HCT116 (cell line): Measurements from ENCODE around the gene CDK2. TPM values are rescaled to one million over a fixed set of nuclear protein-coding genes. Genes with fewer than 3 reads are reported as not detected.

ENCODE experiments used
- ATAC-seq: fragments of 200-7000 bp; cut with Tn5 transposase; 2 replicates; pipeline ENCODE4 v1.9.1; 2020; ENCODE audit warnings: mild to moderate bottlenecking, moderate library complexity
- BruUV-seq: library from RNA; stranded (reverse); fragments of 400-500 nt; replicated peaks from 2 replicates; lab custom pipeline; 2021; lab: Mats Ljungman, UMichigan
- CTCF ChIA-PET: fragments of 300-600 bp; sonication (Branson Sonifier 250); formaldehyde crosslinking; loops from one replicate; lab custom pipeline; 2021; ENCODE audit warnings: antibody characterized with exemption; lab: Charles Lee
- POLR2A ChIA-PET: fragments of 300-600, 350-600 bp; sonication (Branson Sonifier 250); formaldehyde crosslinking; loops from one replicate; lab custom pipeline; 2021; ENCODE audit warnings: antibody characterized with exemption; lab: Charles Lee
- RAD21 ChIA-PET, 2 experiments: fragments of 300-600 bp; sonication (Branson Sonifier 250); formaldehyde crosslinking; loops; one replicate each; lab custom pipeline; 2023; ENCODE audit warnings: low total read pairs in 2 of 2; ENCODE audit not compliant: uncharacterized antibody in 2 of 2, unreplicated experiment in 2 of 2, low non-redundant PET in 1 of 2; lab: Charles Lee
- DNase-seq: peaks from one replicate; pipeline ENCODE4 v3.0.0-alpha.2; 2010; ENCODE audit warnings: low read depth, low spot score
- H2AFZ ChIP-seq: fragments of 200-600 bp; shearing (Covaris generic), sonication (generic); 2 replicates; pipeline ENCODE4 v1.6.1; 2017; ENCODE audit warnings: low read depth, mixed run types, mixed read lengths, antibody characterized with exemption, low read length; ENCODE audit not compliant: poor library complexity, severe bottlenecking
- H3K27ac ChIP-seq: 2 replicates; pipeline ENCODE4 v1.5.1; 2012; ENCODE audit warnings: low read depth, low read length
- H3K27me3 ChIP-seq: fragments of 200-600 bp; sonication (generic); 2 replicates; pipeline ENCODE4 v1.6.1; 2016; ENCODE audit warnings: mixed run types, low read length, mixed read lengths; ENCODE audit not compliant: insufficient read depth
- H3K36me3 ChIP-seq, 2 experiments: fragments of 200-500 bp in 1 of 2; fragments of 200-600 bp in 1 of 2; sonication (Bioruptor generic) in 1 of 2; sonication (generic) in 1 of 2; 2 replicates each; pipeline versions ENCODE4 v1.5.1 to v1.6.1; 2014 to 2016; ENCODE audit warnings: low read length in 2 of 2, inconsistent platforms in 1 of 2, mixed read lengths in 1 of 2, mixed run types in 1 of 2; ENCODE audit not compliant: insufficient read depth in 2 of 2, control insufficient read depth in 1 of 2
- H3K4me1 ChIP-seq, 2 experiments: fragments of 200-600 bp in 1 of 2; sonication (generic) in 1 of 2; 2 replicates each; pipeline versions ENCODE4 v1.5.1 to v1.6.1; 2012 to 2017; ENCODE audit warnings: low read length in 2 of 2, inconsistent platforms in 1 of 2, mild to moderate bottlenecking in 1 of 2, mixed read lengths in 1 of 2, mixed run types in 1 of 2, moderate library complexity in 1 of 2; ENCODE audit not compliant: insufficient read depth in 2 of 2, control insufficient read depth in 1 of 2
- H3K4me2 ChIP-seq: fragments of 200-600 bp; sonication (generic); 2 replicates; pipeline ENCODE4 v1.6.1; 2017; ENCODE audit warnings: mixed run types, low read length, mixed read lengths
- H3K4me3 ChIP-seq, 2 experiments: fragments of 200-600 bp in 1 of 2; sonication (generic) in 1 of 2; replicated peaks in 1 of 2; 2 replicates each; pipeline ENCODE4 v1.5.1; 2011 to 2016; ENCODE audit warnings: low read length in 2 of 2, control low read depth in 1 of 2, low read depth in 1 of 2, mild to moderate bottlenecking in 1 of 2, mixed read lengths in 1 of 2, mixed run types in 1 of 2
- H3K79me2 ChIP-seq: fragments of 200-600 bp; sonication (generic); 2 replicates; pipeline ENCODE4 v1.6.1; 2017; ENCODE audit warnings: mild to moderate bottlenecking, mixed run types, low read length, moderate library complexity, mixed read lengths; ENCODE audit not compliant: insufficient read depth
- H3K9ac ChIP-seq: fragments of 200-600 bp; sonication (generic); 2 replicates; pipeline ENCODE4 v1.6.1; 2016; ENCODE audit warnings: low read length, mixed read lengths
- H3K9me2 ChIP-seq: fragments of 200-600 bp; sonication (generic), shearing (Covaris generic); 2 replicates; pipeline ENCODE4 v1.6.1; 2017; ENCODE audit warnings: mixed run types, mild to moderate bottlenecking, moderate library complexity; ENCODE audit not compliant: insufficient read depth
- H3K9me3 ChIP-seq, 2 experiments: fragments of 200-500 bp in 1 of 2; fragments of 200-600 bp in 1 of 2; sonication (Bioruptor generic) in 1 of 2; sonication (generic) in 1 of 2; 2 replicates each; pipeline ENCODE4 v1.6.1; 2014 to 2017; ENCODE audit warnings: low read length in 2 of 2, mixed read lengths in 2 of 2, inconsistent platforms in 1 of 2, low read depth in 1 of 2, mild to moderate bottlenecking in 1 of 2, mixed run types in 1 of 2, moderate library complexity in 1 of 2; ENCODE audit not compliant: control insufficient read depth in 1 of 2, insufficient read depth in 1 of 2
- H4K20me1 ChIP-seq: fragments of 200-600 bp; sonication (generic), shearing (Covaris generic); 2 replicates; pipeline ENCODE4 v1.6.1; 2017; ENCODE audit warnings: mixed run types, mild to moderate bottlenecking, moderate library complexity; ENCODE audit not compliant: insufficient read depth
- ATF3 ChIP-seq: IDR thresholded peaks from 2 replicates; pipeline ENCODE4 v1.6.1; 2012
- CBX3 ChIP-seq: IDR thresholded peaks from 2 replicates; pipeline ENCODE4 v1.6.1; 2012; ENCODE audit warnings: low read depth
- CEBPB ChIP-seq: IDR thresholded peaks from 2 replicates; pipeline ENCODE4 v1.6.1; 2012; ENCODE audit warnings: low read depth
- CTCF ChIP-seq, 3 experiments: fragments of 200-600 bp in 1 of 3; sonication (generic) in 1 of 3; IDR thresholded peaks in 2 of 3; conservative IDR thresholded peaks in 1 of 3; 2 replicates each; pipeline ENCODE4 v1.5.1; 2012 to 2017; ENCODE audit warnings: low read depth in 2 of 3, low read length in 2 of 3, antibody characterized with exemption in 1 of 3, borderline replicate concordance in 1 of 3, control low read depth in 1 of 3, mild to moderate bottlenecking in 1 of 3, mixed read lengths in 1 of 3, mixed run types in 1 of 3, moderate library complexity in 1 of 3; ENCODE audit not compliant: insufficient read depth in 1 of 3
- EGR1 ChIP-seq: IDR thresholded peaks from 2 replicates; pipeline ENCODE4 v1.6.1; 2012; ENCODE audit warnings: low read depth
- ELF1 ChIP-seq: IDR thresholded peaks from 2 replicates; pipeline ENCODE4 v1.6.1; 2012; ENCODE audit warnings: low read depth, borderline replicate concordance
- EZH2 ChIP-seq: fragments of 200-600 bp; sonication (generic); IDR thresholded peaks from 2 replicates; pipeline ENCODE4 v1.6.1; 2017; ENCODE audit warnings: antibody characterized with exemption, mixed run types
- EZH2phosphoT487 ChIP-seq: fragments of 200-600 bp; IDR thresholded peaks from 2 replicates; pipeline ENCODE4 v1.6.1; 2018; ENCODE audit warnings: antibody characterized with exemption, borderline replicate concordance
- FOSL1 ChIP-seq: IDR thresholded peaks from 2 replicates; pipeline ENCODE4 v1.6.1; 2012; ENCODE audit warnings: low read depth
- JUND ChIP-seq: IDR thresholded peaks from 2 replicates; pipeline ENCODE4 v1.6.1; 2012
- MAX ChIP-seq: IDR thresholded peaks from 2 replicates; pipeline ENCODE4 v1.6.1; 2012
- POLR2A ChIP-seq: IDR thresholded peaks from 2 replicates; pipeline ENCODE4 v1.7.0; 2011; ENCODE audit warnings: borderline replicate concordance; ENCODE audit not compliant: insufficient read depth, insufficient read length; ENCODE audit errors: extremely low read depth
- POLR2AphosphoS5 ChIP-seq: IDR thresholded peaks from 2 replicates; pipeline ENCODE4 v1.6.1; 2011; ENCODE audit warnings: mild to moderate bottlenecking, low read depth, low read length, moderate library complexity
- RAD21 ChIP-seq: IDR thresholded peaks from 2 replicates; pipeline ENCODE4 v1.6.1; 2012; ENCODE audit warnings: low read depth, mild to moderate bottlenecking
- SIN3A ChIP-seq: IDR thresholded peaks from 2 replicates; pipeline ENCODE4 v1.6.1; 2012; ENCODE audit warnings: low read depth
- SRF ChIP-seq: IDR thresholded peaks from 2 replicates; pipeline ENCODE4 v1.6.1; 2012; ENCODE audit warnings: low read depth
- TCF7L2 ChIP-seq: IDR thresholded peaks from 2 replicates; pipeline ENCODE4 v1.7.0; 2011; ENCODE audit warnings: borderline replicate concordance, inconsistent platforms; ENCODE audit not compliant: insufficient read depth, insufficient read length; ENCODE audit errors: extremely low read depth
- ZBTB33 ChIP-seq: IDR thresholded peaks from 2 replicates; pipeline ENCODE4 v1.6.1; 2011; ENCODE audit warnings: mild to moderate bottlenecking, low read length, moderate library complexity; ENCODE audit not compliant: insufficient replicate concordance; ENCODE audit errors: extremely low read depth
- ZFX ChIP-seq: fragments of 450-650 bp; IDR thresholded peaks from 2 replicates; pipeline ENCODE4 v1.6.1; 2017
- ZNF274 ChIP-seq: fragments of 200-500 bp; sonication (Bioruptor generic); IDR thresholded peaks from 2 replicates; pipeline ENCODE4 v1.6.1; 2014; ENCODE audit warnings: mild to moderate bottlenecking, low read depth, low read length, inconsistent platforms
- intact Hi-C: fragments of 100-400 bp; cut with micrococcal nuclease; formaldehyde crosslinking; loops from 2 replicates; pipeline ENCODE4 v1.10.0; 2022
- total RNA-seq: library from RNA; stranded (reverse); gene quantifications from one replicate; pipeline ENCODE4 v1.2.1, GENCODE V29; 2021; ENCODE audit not compliant: unreplicated experiment

The CDK2 gene
- total RNA-seq, 1 experiment from 2014 or later: 90.9 TPM

- no TSS peak for BruUV-seq
- RAD21 ChIA-PET: no interaction called here
- H3K9me3 ChIP-seq: no peaks in the 10 kb centered on the region
- no peak for TF ChIP-seq CBX3
- TF ChIP-seq CEBPB: no peak
- no peak for TF ChIP-seq JUND
- no peak for TF ChIP-seq SIN3A
- TF ChIP-seq MAX: no peak
- no peak for TF ChIP-seq CTCF (IDR thresholded peaks at IDR 0.05 in 2 of 3, conservative IDR thresholded peaks at IDR 0.05 in 1 of 3; ENCODE audit: borderline replicate concordance in 1 of 3, insufficient read depth in 1 of 3, low read depth in 2 of 3, low read length in 2 of 3)
- no peak for TF ChIP-seq RAD21
- no peak for TF ChIP-seq EGR1
- TF ChIP-seq ATF3: no peak
- TF ChIP-seq TCF7L2: no peak
- TF ChIP-seq FOSL1: no peak
- no peak for TF ChIP-seq POLR2AphosphoS5
- TF ChIP-seq ZFX: no peak
- TF ChIP-seq EZH2phosphoT487: no peak
- no peak for TF ChIP-seq SRF
- TF ChIP-seq ELF1: no peak
- no peak for TF ChIP-seq EZH2
- TF ChIP-seq ZBTB33: no peak
- TF ChIP-seq ZNF274: no peak
- no peak for TF ChIP-seq POLR2A
- H4K20me1 ChIP-seq: no peaks in the 10 kb centered on the region
- DNase-seq: no peak
- no peak overlapping the region for H3K27ac ChIP-seq
- peaks cover 13 to 19% of the 10 kb centered on the region in 2 experiments; a peak in 3 of 4 replicates for H3K4me1 ChIP-seq
- POLR2A ChIA-PET: no interaction called here
- no peak overlapping the region for H3K4me2 ChIP-seq
- H2AFZ ChIP-seq: no peak overlapping the region
- no peak overlapping the region for H3K4me3 ChIP-seq
- no peak overlapping the region for H3K9ac ChIP-seq
- no peaks in the 10 kb centered on the region for H3K27me3 ChIP-seq
- no peaks in the 10 kb centered on the region for H3K9me2 ChIP-seq
- no peak for ATAC-seq
- no peaks in the 10 kb centered on the region for H3K36me3 ChIP-seq
- no peaks in the 10 kb centered on the region for H3K79me2 ChIP-seq
- intact Hi-C loops: no loop called here
- CTCF ChIA-PET: interaction anchor here (0.6 kb wide), 1 partner anchor 176 kb away, joined by 3 read pairs; no protein-coding TSS in a partner anchor
These were observed 47.6 kb downstream of the CDK2 start for GRCh38 chr12:56014205-56014604.
